ENCODE results near the gene IPO9. TPM values are rescaled to one million over a fixed set of nuclear protein-coding genes. Genes with fewer than 3 reads are reported as not detected.

The IPO9 gene
- total and polyA plus RNA-seq, 2 experiments from 2014 or later, result 47.6 to 87.4 TPM

DNA sequence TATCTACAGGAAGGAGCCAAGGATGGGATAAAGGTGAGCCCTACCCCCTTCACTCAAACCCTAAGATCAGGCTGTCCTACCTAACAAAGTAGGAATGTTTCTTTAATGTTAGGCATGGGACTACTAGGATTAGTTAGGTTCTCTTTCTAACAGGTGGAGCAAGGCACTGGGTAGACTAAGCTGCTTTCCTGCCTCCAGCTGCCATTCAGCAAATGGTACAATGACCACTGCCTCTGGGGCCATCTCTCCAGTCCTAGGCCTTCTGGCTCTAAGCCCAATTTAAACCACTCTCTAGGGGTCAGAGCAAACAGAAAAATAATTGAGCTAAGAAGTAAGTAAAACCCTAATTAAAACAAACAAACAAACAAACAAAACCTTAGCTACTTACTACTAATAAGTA, 15.7 kb upstream of the IPO9 start:
- H3K4me2 ChIP-seq, result no peak overlapping the region
- no peaks in the 10 kb centered on the region for H3K79me2 ChIP-seq (replicated peaks; ENCODE audit: insufficient read depth)
- H2AFZ ChIP-seq, result no peak overlapping the region
- no peak for ATAC-seq
- H3K4me1 ChIP-seq (ENCODE audit: insufficient read depth), result no peaks in the 10 kb centered on the region
- H3K4me1 Mint-ChIP-seq, result no peaks in the 10 kb centered on the region
- H3K36me3 Mint-ChIP-seq (ENCODE audit: low read depth), result peaks cover 69% of the 10 kb centered on the region
- H3K9me3 Mint-ChIP-seq, result no peaks in the 10 kb centered on the region
- no peaks in the 10 kb centered on the region for H3K27me3 ChIP-seq (ENCODE audit: insufficient read depth)
- no peak overlapping the region for H3K4me3 Mint-ChIP-seq
- TF ChIP-seq EZH2 (IDR thresholded peaks at IDR 0.05; ENCODE audit: low read depth, unreplicated experiment), result no peak
- no peak for TF ChIP-seq ZNF331 (CRISPR knock-in tag; IDR thresholded peaks at IDR 0.05; ENCODE audit: low read depth)
- TF ChIP-seq EZH2phosphoT487 (IDR thresholded peaks at IDR 0.05; ENCODE audit: unreplicated experiment), result no peak
- TF ChIP-seq POLR2AphosphoS5 (IDR thresholded peaks at IDR 0.05; ENCODE audit: low read depth), result no peak
- TF ChIP-seq JUNB (IDR thresholded peaks at IDR 0.05; ENCODE audit: unreplicated experiment), result no peak
- no peak for TF ChIP-seq ZNF114 (CRISPR knock-in tag; IDR thresholded peaks at IDR 0.05)
- no peak for TF ChIP-seq NANOG (IDR thresholded peaks at IDR 0.05; ENCODE audit: borderline replicate concordance)
- TF ChIP-seq, protein P1, sequence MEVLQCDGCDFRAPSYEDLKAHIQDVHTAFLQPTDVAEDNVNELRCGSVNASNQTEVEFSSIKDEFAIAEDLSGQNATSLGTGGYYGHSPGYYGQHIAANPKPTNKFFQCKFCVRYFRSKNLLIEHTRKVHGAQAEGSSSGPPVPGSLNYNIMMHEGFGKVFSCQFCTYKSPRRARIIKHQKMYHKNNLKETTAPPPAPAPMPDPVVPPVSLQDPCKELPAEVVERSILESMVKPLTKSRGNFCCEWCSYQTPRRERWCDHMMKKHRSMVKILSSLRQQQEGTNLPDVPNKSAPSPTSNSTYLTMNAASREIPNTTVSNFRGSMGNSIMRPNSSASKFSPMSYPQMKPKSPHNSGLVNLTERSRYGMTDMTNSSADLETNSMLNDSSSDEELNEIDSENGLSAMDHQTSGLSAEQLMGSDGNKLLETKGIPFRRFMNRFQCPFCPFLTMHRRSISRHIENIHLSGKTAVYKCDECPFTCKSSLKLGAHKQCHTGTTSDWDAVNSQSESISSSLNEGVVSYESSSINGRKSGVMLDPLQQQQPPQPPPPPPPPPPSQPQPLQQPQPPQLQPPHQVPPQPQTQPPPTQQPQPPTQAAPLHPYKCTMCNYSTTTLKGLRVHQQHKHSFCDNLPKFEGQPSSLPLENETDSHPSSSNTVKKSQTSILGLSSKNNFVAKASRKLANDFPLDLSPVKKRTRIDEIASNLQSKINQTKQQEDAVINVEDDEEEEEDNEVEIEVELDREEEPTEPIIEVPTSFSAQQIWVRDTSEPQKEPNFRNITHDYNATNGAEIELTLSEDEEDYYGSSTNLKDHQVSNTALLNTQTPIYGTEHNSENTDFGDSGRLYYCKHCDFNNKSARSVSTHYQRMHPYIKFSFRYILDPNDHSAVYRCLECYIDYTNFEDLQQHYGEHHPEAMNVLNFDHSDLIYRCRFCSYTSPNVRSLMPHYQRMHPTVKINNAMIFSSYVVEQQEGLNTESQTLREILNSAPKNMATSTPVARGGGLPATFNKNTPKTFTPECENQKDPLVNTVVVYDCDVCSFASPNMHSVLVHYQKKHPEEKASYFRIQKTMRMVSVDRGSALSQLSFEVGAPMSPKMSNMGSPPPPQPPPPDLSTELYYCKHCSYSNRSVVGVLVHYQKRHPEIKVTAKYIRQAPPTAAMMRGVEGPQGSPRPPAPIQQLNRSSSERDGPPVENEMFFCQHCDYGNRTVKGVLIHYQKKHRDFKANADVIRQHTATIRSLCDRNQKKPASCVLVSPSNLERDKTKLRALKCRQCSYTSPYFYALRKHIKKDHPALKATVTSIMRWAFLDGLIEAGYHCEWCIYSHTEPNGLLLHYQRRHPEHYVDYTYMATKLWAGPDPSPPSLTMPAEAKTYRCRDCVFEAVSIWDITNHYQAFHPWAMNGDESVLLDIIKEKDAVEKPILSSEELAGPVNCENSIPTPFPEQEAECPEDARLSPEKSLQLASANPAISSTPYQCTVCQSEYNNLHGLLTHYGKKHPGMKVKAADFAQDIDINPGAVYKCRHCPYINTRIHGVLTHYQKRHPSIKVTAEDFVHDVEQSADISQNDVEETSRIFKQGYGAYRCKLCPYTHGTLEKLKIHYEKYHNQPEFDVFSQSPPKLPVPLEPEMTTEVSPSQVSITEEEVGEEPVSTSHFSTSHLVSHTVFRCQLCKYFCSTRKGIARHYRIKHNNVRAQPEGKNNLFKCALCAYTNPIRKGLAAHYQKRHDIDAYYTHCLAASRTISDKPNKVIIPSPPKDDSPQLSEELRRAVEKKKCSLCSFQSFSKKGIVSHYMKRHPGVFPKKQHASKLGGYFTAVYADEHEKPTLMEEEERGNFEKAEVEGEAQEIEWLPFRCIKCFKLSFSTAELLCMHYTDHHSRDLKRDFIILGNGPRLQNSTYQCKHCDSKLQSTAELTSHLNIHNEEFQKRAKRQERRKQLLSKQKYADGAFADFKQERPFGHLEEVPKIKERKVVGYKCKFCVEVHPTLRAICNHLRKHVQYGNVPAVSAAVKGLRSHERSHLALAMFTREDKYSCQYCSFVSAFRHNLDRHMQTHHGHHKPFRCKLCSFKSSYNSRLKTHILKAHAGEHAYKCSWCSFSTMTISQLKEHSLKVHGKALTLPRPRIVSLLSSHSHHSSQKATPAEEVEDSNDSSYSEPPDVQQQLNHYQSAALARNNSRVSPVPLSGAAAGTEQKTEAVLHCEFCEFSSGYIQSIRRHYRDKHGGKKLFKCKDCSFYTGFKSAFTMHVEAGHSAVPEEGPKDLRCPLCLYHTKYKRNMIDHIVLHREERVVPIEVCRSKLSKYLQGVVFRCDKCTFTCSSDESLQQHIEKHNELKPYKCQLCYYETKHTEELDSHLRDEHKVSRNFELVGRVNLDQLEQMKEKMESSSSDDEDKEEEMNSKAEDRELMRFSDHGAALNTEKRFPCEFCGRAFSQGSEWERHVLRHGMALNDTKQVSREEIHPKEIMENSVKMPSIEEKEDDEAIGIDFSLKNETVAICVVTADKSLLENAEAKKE (CRISPR knock-in tag; IDR thresholded peaks at IDR 0.05), result no peak
- TF ChIP-seq, protein P2, sequence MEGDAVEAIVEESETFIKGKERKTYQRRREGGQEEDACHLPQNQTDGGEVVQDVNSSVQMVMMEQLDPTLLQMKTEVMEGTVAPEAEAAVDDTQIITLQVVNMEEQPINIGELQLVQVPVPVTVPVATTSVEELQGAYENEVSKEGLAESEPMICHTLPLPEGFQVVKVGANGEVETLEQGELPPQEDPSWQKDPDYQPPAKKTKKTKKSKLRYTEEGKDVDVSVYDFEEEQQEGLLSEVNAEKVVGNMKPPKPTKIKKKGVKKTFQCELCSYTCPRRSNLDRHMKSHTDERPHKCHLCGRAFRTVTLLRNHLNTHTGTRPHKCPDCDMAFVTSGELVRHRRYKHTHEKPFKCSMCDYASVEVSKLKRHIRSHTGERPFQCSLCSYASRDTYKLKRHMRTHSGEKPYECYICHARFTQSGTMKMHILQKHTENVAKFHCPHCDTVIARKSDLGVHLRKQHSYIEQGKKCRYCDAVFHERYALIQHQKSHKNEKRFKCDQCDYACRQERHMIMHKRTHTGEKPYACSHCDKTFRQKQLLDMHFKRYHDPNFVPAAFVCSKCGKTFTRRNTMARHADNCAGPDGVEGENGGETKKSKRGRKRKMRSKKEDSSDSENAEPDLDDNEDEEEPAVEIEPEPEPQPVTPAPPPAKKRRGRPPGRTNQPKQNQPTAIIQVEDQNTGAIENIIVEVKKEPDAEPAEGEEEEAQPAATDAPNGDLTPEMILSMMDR (conservative IDR thresholded peaks at IDR 0.05; ENCODE audit: low read depth in 2 of 2), result no peak
- TF ChIP-seq, protein P3, sequence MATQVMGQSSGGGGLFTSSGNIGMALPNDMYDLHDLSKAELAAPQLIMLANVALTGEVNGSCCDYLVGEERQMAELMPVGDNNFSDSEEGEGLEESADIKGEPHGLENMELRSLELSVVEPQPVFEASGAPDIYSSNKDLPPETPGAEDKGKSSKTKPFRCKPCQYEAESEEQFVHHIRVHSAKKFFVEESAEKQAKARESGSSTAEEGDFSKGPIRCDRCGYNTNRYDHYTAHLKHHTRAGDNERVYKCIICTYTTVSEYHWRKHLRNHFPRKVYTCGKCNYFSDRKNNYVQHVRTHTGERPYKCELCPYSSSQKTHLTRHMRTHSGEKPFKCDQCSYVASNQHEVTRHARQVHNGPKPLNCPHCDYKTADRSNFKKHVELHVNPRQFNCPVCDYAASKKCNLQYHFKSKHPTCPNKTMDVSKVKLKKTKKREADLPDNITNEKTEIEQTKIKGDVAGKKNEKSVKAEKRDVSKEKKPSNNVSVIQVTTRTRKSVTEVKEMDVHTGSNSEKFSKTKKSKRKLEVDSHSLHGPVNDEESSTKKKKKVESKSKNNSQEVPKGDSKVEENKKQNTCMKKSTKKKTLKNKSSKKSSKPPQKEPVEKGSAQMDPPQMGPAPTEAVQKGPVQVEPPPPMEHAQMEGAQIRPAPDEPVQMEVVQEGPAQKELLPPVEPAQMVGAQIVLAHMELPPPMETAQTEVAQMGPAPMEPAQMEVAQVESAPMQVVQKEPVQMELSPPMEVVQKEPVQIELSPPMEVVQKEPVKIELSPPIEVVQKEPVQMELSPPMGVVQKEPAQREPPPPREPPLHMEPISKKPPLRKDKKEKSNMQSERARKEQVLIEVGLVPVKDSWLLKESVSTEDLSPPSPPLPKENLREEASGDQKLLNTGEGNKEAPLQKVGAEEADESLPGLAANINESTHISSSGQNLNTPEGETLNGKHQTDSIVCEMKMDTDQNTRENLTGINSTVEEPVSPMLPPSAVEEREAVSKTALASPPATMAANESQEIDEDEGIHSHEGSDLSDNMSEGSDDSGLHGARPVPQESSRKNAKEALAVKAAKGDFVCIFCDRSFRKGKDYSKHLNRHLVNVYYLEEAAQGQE (IDR thresholded peaks at IDR 0.05; ENCODE audit: unreplicated experiment), result no peak
- TF ChIP-seq, protein P4, sequence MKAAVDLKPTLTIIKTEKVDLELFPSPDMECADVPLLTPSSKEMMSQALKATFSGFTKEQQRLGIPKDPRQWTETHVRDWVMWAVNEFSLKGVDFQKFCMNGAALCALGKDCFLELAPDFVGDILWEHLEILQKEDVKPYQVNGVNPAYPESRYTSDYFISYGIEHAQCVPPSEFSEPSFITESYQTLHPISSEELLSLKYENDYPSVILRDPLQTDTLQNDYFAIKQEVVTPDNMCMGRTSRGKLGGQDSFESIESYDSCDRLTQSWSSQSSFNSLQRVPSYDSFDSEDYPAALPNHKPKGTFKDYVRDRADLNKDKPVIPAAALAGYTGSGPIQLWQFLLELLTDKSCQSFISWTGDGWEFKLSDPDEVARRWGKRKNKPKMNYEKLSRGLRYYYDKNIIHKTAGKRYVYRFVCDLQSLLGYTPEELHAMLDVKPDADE (IDR thresholded peaks at IDR 0.05), result no peak
- TF ChIP-seq CREB1 (CRISPR knock-in tag; IDR thresholded peaks at IDR 0.05; ENCODE audit: low read depth), result no peak
- no peak for TF ChIP-seq STAT1 (IDR thresholded peaks at IDR 0.05; ENCODE audit: unreplicated experiment)
- H3K27ac Mint-ChIP-seq, result no peak overlapping the region
- H3F3A ChIP-seq (replicated peaks; ENCODE audit: low read depth), result no peaks in the 10 kb centered on the region
- H3K27me3 Mint-ChIP-seq (ENCODE audit: insufficient read depth, low read depth, poor library complexity), result peaks cover 9% of the 10 kb centered on the region
- DNase-seq (ENCODE audit: low spot score), result no peak
- no peak overlapping the region for H3K4me3 ChIP-seq
- H3K36me3 ChIP-seq (ENCODE audit: insufficient read depth), result peaks cover 36% of the 10 kb centered on the region
- H3K9me2 ChIP-seq (ENCODE audit: insufficient read depth), result no peaks in the 10 kb centered on the region
- H3K27ac ChIP-seq (ENCODE audit: low read depth), result no peak overlapping the region
- H4K20me1 ChIP-seq (replicated peaks; ENCODE audit: insufficient read depth), result no peaks in the 10 kb centered on the region; the same call in 1 of the 2 replicates

Data from GM23338 (cell line).